ENCODE measurements around the gene TELO2.

The TELO2 gene

GRCh38 chr16:1525871-1526607 is 32.9 kb downstream of the TELO2 start:
- H3K9me3 ChIP-seq (ENCODE audit: control insufficient read depth, low read length): no peaks in the 10 kb centered on the region
- no peak overlapping the region for H2AFZ ChIP-seq
- no peak overlapping the region for H3K4me3 ChIP-seq (ENCODE audit: low read depth, low read length)
- no peak overlapping the region for H3K9ac ChIP-seq
- no peaks in the 10 kb centered on the region for H3K36me3 ChIP-seq (ENCODE audit: control insufficient read depth, insufficient read depth, low read length)
- H3K79me2 ChIP-seq: no peaks in the 10 kb centered on the region
- no peaks in the 10 kb centered on the region for H3K27me3 ChIP-seq (ENCODE audit: control insufficient read depth, insufficient read depth, low read length)
- TF ChIP-seq CTCF (IDR thresholded peaks at IDR 0.05): no peak
- H3K4me2 ChIP-seq (ENCODE audit: low read length): no peak overlapping the region
- H3K27ac ChIP-seq: no peak overlapping the region
- H3K4me1 ChIP-seq: no peaks in the 10 kb centered on the region

- Histone ChIP-seq H3K4me1 (no peaks in the 10 kb centered on the region), H3K4me3 (ENCODE audit: low read depth, low read length) (no peak overlapping the region), H3K4me2 (ENCODE audit: low read length) (no peak overlapping the region), H3K27me3 (ENCODE audit: control insufficient read depth, insufficient read depth, low read length) (no peaks in the 10 kb centered on the region), H3K79me2 (no peaks in the 10 kb centered on the region), H3K9ac (no peak overlapping the region), H3K27ac (no peak overlapping the region), H3K36me3 (ENCODE audit: control insufficient read depth, insufficient read depth, low read length) (no peaks in the 10 kb centered on the region), H2AFZ (no peak overlapping the region), H3K9me3 (ENCODE audit: control insufficient read depth, low read length) (no peaks in the 10 kb centered on the region)
- TF ChIP-seq CTCF (IDR thresholded peaks at IDR 0.05): no peak
Measured at GRCh38 chr16:1526608-1527555, 33.7 kb downstream of the TELO2 start.

- Histone ChIP-seq H2AFZ (no peak overlapping the region), H3K4me2 (ENCODE audit: low read length) (no peak overlapping the region), H3K9me3 (ENCODE audit: control insufficient read depth, low read length) (no peaks in the 10 kb centered on the region), H3K4me3 (ENCODE audit: low read depth, low read length) (no peak overlapping the region), H3K9ac (no peak overlapping the region), H3K36me3 (ENCODE audit: control insufficient read depth, insufficient read depth, low read length) (no peaks in the 10 kb centered on the region), H3K4me1 (no peaks in the 10 kb centered on the region), H3K27ac (no peak overlapping the region), H3K79me2 (no peaks in the 10 kb centered on the region), H3K27me3 (ENCODE audit: control insufficient read depth, insufficient read depth, low read length) (no peaks in the 10 kb centered on the region)
- TF ChIP-seq CTCF (IDR thresholded peaks at IDR 0.05): no peak
Measured at GRCh38 chr16:1527836-1528811, 35.0 kb downstream of the TELO2 start.

- H3K27me3 ChIP-seq (ENCODE audit: control insufficient read depth, insufficient read depth, low read length): no peaks in the 10 kb centered on the region
- no peak overlapping the region for H2AFZ ChIP-seq
- H3K9ac ChIP-seq: no peak overlapping the region
- no peak overlapping the region for H3K4me3 ChIP-seq (ENCODE audit: low read depth, low read length)
- H3K79me2 ChIP-seq: no peaks in the 10 kb centered on the region
- H3K4me2 ChIP-seq (ENCODE audit: low read length): no peak overlapping the region
- no peak for TF ChIP-seq CTCF (IDR thresholded peaks at IDR 0.05)
- H3K36me3 ChIP-seq (ENCODE audit: control insufficient read depth, insufficient read depth, low read length): no peaks in the 10 kb centered on the region
- no peak overlapping the region for H3K27ac ChIP-seq
- H3K9me3 ChIP-seq (ENCODE audit: control insufficient read depth, low read length): no peaks in the 10 kb centered on the region
- no peaks in the 10 kb centered on the region for H3K4me1 ChIP-seq
Measured at GRCh38 chr16:1528921-1529537, 35.9 kb downstream of the TELO2 start.

Data from parathyroid adenoma (tissue), 2 donors.